K562 (cell line): ENCODE data around the gene IREB2. TPM values are rescaled to one million over a fixed set of nuclear protein-coding genes. Genes with fewer than 3 reads are reported as not detected.

Experiments used
- ATAC-seq: fragments of 200-7000 bp; cut with Tn5 transposase; 3 replicates; pipeline ENCODE4 v1.9.1; 2020; ENCODE audit warnings: moderate library complexity
- BruUV-seq: library from RNA; stranded (reverse); fragments of 400-500 nt; replicated peaks from 2 replicates; lab custom pipeline; 2021; lab: Mats Ljungman, UMichigan
- CTCF ChIA-PET: fragments of 300-600 bp; formaldehyde crosslinking; extraction: SDS; loops from one replicate; lab custom pipeline; 2021; ENCODE audit warnings: low intra/inter-chr PET ratio; lab: Yijun Ruan, JAX
- POLR2A ChIA-PET: fragments of 300-600, 350-650 bp; sonication (Branson Sonifier 250); formaldehyde crosslinking; extraction: SDS; loops from one replicate; lab custom pipeline; 2021; ENCODE audit warnings: antibody characterized with exemption, inconsistent platforms; lab: Yijun Ruan, JAX
- DNase-seq, 4 experiments: peaks; one replicate each; pipeline versions ENCODE4 v3.0.0 to v3.0.0-alpha.2; 2011 to 2018; ENCODE audit warnings: low spot score in 3 of 4, mixed read lengths in 3 of 4; ENCODE audit errors: extremely low read depth in 1 of 4
- FAIRE-seq: peaks from 2 replicates; lab custom pipeline; 2011; peaks lifted over from hg19 to GRCh38; lab: Jason Lieb, UNC
- H2AFZ ChIP-seq: 2 replicates; pipeline ENCODE4 v1.6.0; 2011; ENCODE audit warnings: low read depth, low read length, control low read depth, inconsistent platforms
- H3K27ac ChIP-seq: fragments of 200-600 bp; 3 replicates; pipeline ENCODE4 v1.8.0; 2011; ENCODE audit warnings: low read depth, mild to moderate bottlenecking, control low read depth, inconsistent platforms, low read length, moderate library complexity, mixed read lengths; ENCODE audit errors: extremely low read depth
- H3K27me3 ChIP-seq, 2 experiments: fragments of 300-600 bp in 1 of 2; 2 replicates in 1 of 2; 3 replicates in 1 of 2; pipeline versions ENCODE4 v1.6.0 to v1.8.0; 2011; ENCODE audit warnings: inconsistent platforms in 2 of 2, low read length in 2 of 2, mild to moderate bottlenecking in 1 of 2, mixed read lengths in 1 of 2, moderate library complexity in 1 of 2; ENCODE audit not compliant: control insufficient read depth in 2 of 2, insufficient read depth in 2 of 2
- H3K36me3 ChIP-seq: fragments of 300-600 bp; 3 replicates; pipeline ENCODE4 v1.8.0; 2011; ENCODE audit warnings: mild to moderate bottlenecking, low read length, inconsistent platforms; ENCODE audit not compliant: control insufficient read depth, insufficient read depth
- H3K4me1 ChIP-seq, 2 experiments: fragments of 200-600 bp in 1 of 2; replicated peaks in 1 of 2; 2 replicates in 1 of 2; 3 replicates in 1 of 2; pipeline versions ENCODE4 v1.5.1 to v1.8.0; 2011; ENCODE audit warnings: inconsistent platforms in 2 of 2, low read length in 2 of 2, mild to moderate bottlenecking in 1 of 2, mixed read lengths in 1 of 2, moderate library complexity in 1 of 2; ENCODE audit not compliant: control insufficient read depth in 2 of 2, insufficient read depth in 2 of 2
- H3K4me2 ChIP-seq: 2 replicates; pipeline ENCODE4 v1.6.1; 2011; ENCODE audit warnings: low read length, control low read depth, inconsistent platforms, mixed read lengths; ENCODE audit not compliant: insufficient read depth
- H3K4me3 ChIP-seq: fragments of 200-600 bp; sonication (generic), shearing (Covaris generic); 2 replicates; pipeline ENCODE4 v1.5.1; 2016; ENCODE audit warnings: control low read depth, inconsistent platforms
- H3K79me2 ChIP-seq: fragments of 200-600 bp; 3 replicates; pipeline ENCODE4 v1.8.0; 2011; ENCODE audit warnings: low read length, inconsistent platforms; ENCODE audit not compliant: control insufficient read depth, insufficient read depth
- H3K9ac ChIP-seq, 2 experiments: 2 replicates each; pipeline versions ENCODE4 v1.6.0 to v1.6.1; 2011; ENCODE audit warnings: low read depth in 2 of 2, low read length in 2 of 2, control low read depth in 1 of 2, inconsistent platforms in 1 of 2, mild to moderate bottlenecking in 1 of 2, mixed read lengths in 1 of 2; ENCODE audit not compliant: insufficient read depth in 1 of 2
- H3K9me1 ChIP-seq: one replicate; pipeline ENCODE4 v1.6.0; 2011; ENCODE audit warnings: inconsistent platforms, mild to moderate bottlenecking, low read length, moderate library complexity; ENCODE audit not compliant: control insufficient read depth, insufficient read depth
- H3K9me3 ChIP-seq: replicated peaks from 2 replicates; pipeline ENCODE4 v1.5.1; 2011; ENCODE audit warnings: low read depth, low read length, inconsistent platforms; ENCODE audit not compliant: control insufficient read depth, insufficient read depth
- H4K20me1 ChIP-seq: replicated peaks from 2 replicates; pipeline ENCODE4 v1.6.1; 2011; ENCODE audit warnings: low read length, inconsistent platforms, mixed read lengths; ENCODE audit not compliant: control insufficient read depth, insufficient read depth
- MITF ChIP-seq: IDR thresholded peaks from 2 replicates; pipeline ENCODE4 v1.6.1; 2014; ENCODE audit warnings: antibody characterized with exemption
- POLR2G ChIP-seq: fragments of 200-400 bp; formaldehyde crosslinking; IDR thresholded peaks from 2 replicates; pipeline ENCODE4 v1.6.1; 2017; ENCODE audit warnings: low read depth, mild to moderate bottlenecking, antibody characterized with exemption, low read length, moderate library complexity
- RNF2 ChIP-seq: sonication (generic); IDR thresholded peaks from 2 replicates; pipeline ENCODE4 v1.6.1; 2016
- SMARCA4 ChIP-seq: fragments of 450-650 bp; IDR thresholded peaks from 2 replicates; pipeline ENCODE4 v1.6.1; 2016
- U2AF2 ChIP-seq: fragments of 200-400 bp; formaldehyde crosslinking; optimal IDR thresholded peaks from 2 replicates; pipeline ENCODE3; 2017; ENCODE audit warnings: low read depth, mild to moderate bottlenecking, low read length
- ZKSCAN1 ChIP-seq: fragments of 150-350 bp; IDR thresholded peaks from 2 replicates; pipeline ENCODE4 v1.6.1; 2016; ENCODE audit warnings: low read depth, low read length
- ZNF121 ChIP-seq: sonication (generic); formaldehyde crosslinking; conservative IDR thresholded peaks from 2 replicates; pipeline ENCODE4 v1.8.0; 2022; ENCODE audit warnings: missing genetic modification reagents
- WGBS: fragments of 100-300 bp; shearing (Covaris generic); methylation state at CpG from one replicate; pipeline ENCODE4 v1.1.6; 2016; ENCODE audit warnings: low coverage, mixed read lengths; ENCODE audit not compliant: insufficient coverage; ENCODE audit errors: missing lambda C conversion rate; 5-methylcytosine and 5-hydroxymethylcytosine counted together
- in situ Hi-C: fragments of 300-500 bp; cut with MboI; formaldehyde crosslinking; loops from 4 replicates; pipeline ENCODE4 v1.15.0; 2018; ENCODE audit warnings: inconsistent platforms, mixed read lengths
- intact Hi-C: fragments of 100-400 bp; cut with micrococcal nuclease; formaldehyde crosslinking; loops from 2 replicates; pipeline ENCODE4 v1.14.2; 2022
- polyA plus RNA-seq, 8 experiments: library from polyadenylated mRNA; depleted of rRNA in 4 of 8; stranded (reverse) in 5 of 8; unstranded in 3 of 8; fragments of >200 nt; fragmentation: Nextera tagmentation in 2 of 8; fragmentation: Illumina TruSeq in 1 of 8; extraction: Ambion mirVana in 2 of 8; extraction: Trizol in 1 of 8; gene quantifications; 2 replicates each; pipeline versions ENCODE4 v1.2.1 to v1.2.3, GENCODE V29; 2011 to 2014; ENCODE audit warnings: inconsistent platforms in 1 of 8, missing spikeins in 1 of 8
- total RNA-seq, 7 experiments: library from RNA; depleted of rRNA in 6 of 7; stranded (reverse); fragments of >200 nt in 6 of 7; fragmentation: Illumina TruSeq in 2 of 7; extraction: Trizol in 2 of 7; gene quantifications; 2 replicates each; pipeline versions ENCODE4 v1.2.1 to v1.2.3, GENCODE V29; 2011 to 2021; ENCODE audit warnings: low replicate concordance in 1 of 7

IREB2 gene
- total and polyA plus RNA-seq, 9 of the 15 experiments (the other 6 are each of a cell fraction or from before 2014, with no cell fraction given): 16.8 to 61.7 (median 34.0) TPM

GRCh38 chr15:78444255-78444654, 6.2 kb downstream of the IREB2 start:
- no peak overlapping the region for H3K4me3 ChIP-seq
- no peak overlapping the region for H3K9ac ChIP-seq
- H3K79me2 ChIP-seq: peaks cover 99% of the 10 kb centered on the region
- 79% methylated on average over 1 of the region's 1 CpG for WGBS
- H4K20me1 ChIP-seq: peaks cover 6% of the 10 kb centered on the region; the same call in 1 of the 2 replicates
- CTCF ChIA-PET: no interaction called here
- no peak for FAIRE-seq
- POLR2A ChIA-PET: interaction anchor here (0.7 kb wide), 1 partner anchor 58 kb away, joined by 3 read pairs; no protein-coding TSS in a partner anchor
- H3K9me1 ChIP-seq: no peaks in the 10 kb centered on the region
- no peak for DNase-seq
- H3K36me3 ChIP-seq: peaks cover 86% of the 10 kb centered on the region
- H3K4me1 ChIP-seq: peaks cover 0 to 6% of the 10 kb centered on the region in 2 experiments; a peak in 2 of 5 replicates
- no peak overlapping the region for H2AFZ ChIP-seq
- no peak for ATAC-seq
- in situ Hi-C loops (no loop called here), intact Hi-C loops (no loop called here)
- no peaks in the 10 kb centered on the region for H3K27me3 ChIP-seq
- no TSS peak for BruUV-seq
- H3K9me3 ChIP-seq: no peaks in the 10 kb centered on the region
- H3K4me2 ChIP-seq: no peak overlapping the region
- TF ChIP-seq SMARCA4 (no peak), POLR2G (no peak), U2AF2 (no peak), ZKSCAN1 (no peak), RNF2 (no peak)
- no peak overlapping the region for H3K27ac ChIP-seq

- Histone ChIP-seq H4K20me1 (peaks cover 9% of the 10 kb centered on the region; the same call in 1 of the 2 replicates), H3K4me3 (no peak overlapping the region), H3K79me2 (peaks cover 99% of the 10 kb centered on the region), H2AFZ (no peak overlapping the region), H3K9ac (no peak overlapping the region), H3K9me1 (no peaks in the 10 kb centered on the region)
- intact Hi-C loops: no loop called here
- POLR2A ChIA-PET: interaction anchor here (0.9 to 1.1 kb wide), 3 partner anchors 8 to 25 kb away, joined by 3 to 5 read pairs (median 3); no protein-coding TSS in a partner anchor
- TF ChIP-seq ZNF121 (CRISPR knock-in tag): peak; percentile 34; the same call in 1 of the 2 replicates
- TF ChIP-seq MITF: no peak
- TF ChIP-seq, all 486 proteins: peak for 1
- H3K4me2 ChIP-seq: no peak overlapping the region
- peaks cover 88% of the 10 kb centered on the region for H3K36me3 ChIP-seq
- DNase-seq: no peak
- 90% methylated on average over 2 of the region's 2 CpGs for WGBS
- no peaks in the 10 kb centered on the region for H3K27me3 ChIP-seq
- BruUV-seq: no TSS peak
- FAIRE-seq: no peak
- CTCF ChIA-PET: no interaction called here
- H3K9me3 ChIP-seq: no peaks in the 10 kb centered on the region
- no peak for ATAC-seq
- no peak overlapping the region for H3K27ac ChIP-seq
- H3K4me1 ChIP-seq: peaks cover 0 to 3% of the 10 kb centered on the region in 2 experiments; a peak in 2 of 5 replicates
- in situ Hi-C loops: no loop called here
Measured at GRCh38 chr15:78445875-78446274, 7.9 kb downstream of the IREB2 start.
